HFFc6 (cell line): ENCODE measurements around the gene DYSF. TPM values are rescaled to one million over a fixed set of nuclear protein-coding genes. Genes with fewer than 3 reads are reported as not detected.

ENCODE experiments used
- DNase-seq: peaks from one replicate; pipeline ENCODE4 v3.0.0-alpha.2; 2018
- H3K27ac Mint-ChIP-seq: 2 replicates; pipeline ENCODE4 v1.8.0; 2020; ENCODE audit warnings: mild to moderate bottlenecking, mixed read lengths
- H3K27me3 Mint-ChIP-seq: 2 replicates; pipeline ENCODE4 v1.8.0; 2021; ENCODE audit warnings: mild to moderate bottlenecking, moderate library complexity, mixed read lengths; ENCODE audit not compliant: insufficient read depth
- H3K36me3 Mint-ChIP-seq: 2 replicates; pipeline ENCODE4 v1.8.0; 2021; ENCODE audit warnings: low read depth, mixed read lengths
- H3K4me1 Mint-ChIP-seq: 2 replicates; pipeline ENCODE4 v1.8.0; 2020; ENCODE audit warnings: low read depth, mixed read lengths
- H3K4me3 Mint-ChIP-seq: 2 replicates; pipeline ENCODE4 v1.8.0; 2020; ENCODE audit warnings: mild to moderate bottlenecking, moderate library complexity, mixed read lengths
- H3K9me3 Mint-ChIP-seq: 2 replicates; pipeline ENCODE4 v1.8.0; 2020; ENCODE audit warnings: mild to moderate bottlenecking, mixed read lengths
- total RNA-seq, 6 experiments: library from RNA; stranded (reverse); fragmentation: NEBNext Ultra II Directional; extraction: Animal tissue kit (Norgen Biotek cat#: 25700); gene quantifications; 2 replicates in 1 of 6; 3 replicates in 5 of 6; pipeline ENCODE4 v1.2.3, GENCODE V29; 2021
- TF ChIP-seq, protein P1 (sequence below): fragments of 200-600 bp; sonication (generic); IDR thresholded peaks from 2 replicates; pipeline ENCODE4 v1.5.0; 2021; ENCODE audit warnings: antibody characterized with exemption, mild to moderate bottlenecking

DYSF gene
- total RNA-seq, 6 experiments from 2014 or later: 0.07 to 0.57 (median 0.32) TPM

DNA sequence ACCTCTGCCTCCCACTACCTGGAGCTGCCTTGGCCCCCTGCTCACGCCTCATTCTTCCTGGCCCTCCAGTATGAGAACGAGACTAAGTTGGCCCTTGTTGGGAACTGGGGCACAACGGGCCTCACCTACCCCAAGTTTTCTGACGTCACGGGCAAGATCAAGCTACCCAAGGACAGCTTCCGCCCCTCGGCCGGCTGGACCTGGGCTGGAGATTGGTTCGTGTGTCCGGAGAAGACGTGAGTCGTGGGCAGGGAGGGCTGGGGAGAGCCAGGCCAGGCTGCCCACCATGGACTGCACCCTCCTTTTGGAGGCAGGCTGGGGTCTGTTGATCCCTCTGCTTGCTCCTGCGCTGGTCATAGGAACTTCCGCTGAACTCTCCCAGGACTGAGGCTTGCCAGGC, 114.7 kb downstream of the DYSF start:
- H3K27ac Mint-ChIP-seq: no peak overlapping the region
- no peaks in the 10 kb centered on the region for H3K36me3 Mint-ChIP-seq
- no peaks in the 10 kb centered on the region for H3K9me3 Mint-ChIP-seq
- H3K27me3 Mint-ChIP-seq: peaks cover 16% of the 10 kb centered on the region
- no peak for DNase-seq
- TF ChIP-seq, protein P1, sequence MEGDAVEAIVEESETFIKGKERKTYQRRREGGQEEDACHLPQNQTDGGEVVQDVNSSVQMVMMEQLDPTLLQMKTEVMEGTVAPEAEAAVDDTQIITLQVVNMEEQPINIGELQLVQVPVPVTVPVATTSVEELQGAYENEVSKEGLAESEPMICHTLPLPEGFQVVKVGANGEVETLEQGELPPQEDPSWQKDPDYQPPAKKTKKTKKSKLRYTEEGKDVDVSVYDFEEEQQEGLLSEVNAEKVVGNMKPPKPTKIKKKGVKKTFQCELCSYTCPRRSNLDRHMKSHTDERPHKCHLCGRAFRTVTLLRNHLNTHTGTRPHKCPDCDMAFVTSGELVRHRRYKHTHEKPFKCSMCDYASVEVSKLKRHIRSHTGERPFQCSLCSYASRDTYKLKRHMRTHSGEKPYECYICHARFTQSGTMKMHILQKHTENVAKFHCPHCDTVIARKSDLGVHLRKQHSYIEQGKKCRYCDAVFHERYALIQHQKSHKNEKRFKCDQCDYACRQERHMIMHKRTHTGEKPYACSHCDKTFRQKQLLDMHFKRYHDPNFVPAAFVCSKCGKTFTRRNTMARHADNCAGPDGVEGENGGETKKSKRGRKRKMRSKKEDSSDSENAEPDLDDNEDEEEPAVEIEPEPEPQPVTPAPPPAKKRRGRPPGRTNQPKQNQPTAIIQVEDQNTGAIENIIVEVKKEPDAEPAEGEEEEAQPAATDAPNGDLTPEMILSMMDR: no peak
- H3K4me3 Mint-ChIP-seq: no peak overlapping the region
- no peaks in the 10 kb centered on the region for H3K4me1 Mint-ChIP-seq

DNA sequence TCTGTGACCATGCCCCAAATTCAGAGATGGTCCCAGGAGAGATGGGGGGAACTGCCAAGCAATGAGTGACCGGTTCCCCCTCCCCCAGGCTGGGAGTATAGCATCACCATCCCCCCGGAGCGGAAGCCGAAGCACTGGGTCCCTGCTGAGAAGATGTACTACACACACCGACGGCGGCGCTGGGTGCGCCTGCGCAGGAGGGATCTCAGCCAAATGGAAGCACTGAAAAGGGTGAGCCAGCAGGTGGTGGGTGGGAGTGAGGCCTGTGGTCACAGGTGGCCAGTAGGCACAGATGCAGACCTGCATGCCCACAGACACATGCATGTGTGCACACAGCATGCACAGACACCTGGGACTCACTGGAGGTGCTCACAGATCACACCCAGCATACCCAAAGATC, 117.2 kb downstream of the DYSF start:
- TF ChIP-seq, protein P1: no peak
- H3K4me1 Mint-ChIP-seq: no peaks in the 10 kb centered on the region

DNA sequence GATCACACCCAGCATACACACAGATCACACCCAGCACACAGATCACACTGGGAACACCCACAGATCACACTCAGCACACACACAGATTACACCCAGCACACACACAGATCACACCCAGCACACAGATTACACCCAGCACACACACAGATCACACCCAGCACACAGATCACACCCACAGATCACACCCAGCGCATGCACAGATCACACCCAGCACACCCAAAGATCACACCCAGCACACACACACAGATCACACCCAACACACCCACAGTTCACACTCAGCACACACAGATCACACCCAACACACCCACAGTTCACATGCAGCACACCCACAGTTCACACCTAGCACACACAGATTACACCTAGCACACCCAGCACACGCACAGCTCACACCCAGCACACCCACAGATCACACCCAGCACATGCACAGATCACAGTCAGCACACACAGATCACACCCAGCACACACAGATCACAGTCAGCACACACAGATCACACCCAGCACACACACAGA, 117.6 kb downstream of the DYSF start:
- no peaks in the 10 kb centered on the region for H3K36me3 Mint-ChIP-seq
- TF ChIP-seq, protein P1: no peak
- H3K4me1 Mint-ChIP-seq: no peaks in the 10 kb centered on the region
- no peak for DNase-seq
- H3K27me3 Mint-ChIP-seq: peaks cover 26% of the 10 kb centered on the region
- H3K27ac Mint-ChIP-seq: no peak overlapping the region
- no peaks in the 10 kb centered on the region for H3K9me3 Mint-ChIP-seq
- H3K4me3 Mint-ChIP-seq: no peak overlapping the region

More for the DNA sequence above, 117.2 kb downstream of the DYSF start:
- H3K36me3 Mint-ChIP-seq: no peaks in the 10 kb centered on the region
- H3K4me3 Mint-ChIP-seq: no peak overlapping the region
- H3K9me3 Mint-ChIP-seq: no peaks in the 10 kb centered on the region
- H3K27ac Mint-ChIP-seq: no peak overlapping the region
- peaks cover 26% of the 10 kb centered on the region for H3K27me3 Mint-ChIP-seq
- DNase-seq: no peak

DNA sequence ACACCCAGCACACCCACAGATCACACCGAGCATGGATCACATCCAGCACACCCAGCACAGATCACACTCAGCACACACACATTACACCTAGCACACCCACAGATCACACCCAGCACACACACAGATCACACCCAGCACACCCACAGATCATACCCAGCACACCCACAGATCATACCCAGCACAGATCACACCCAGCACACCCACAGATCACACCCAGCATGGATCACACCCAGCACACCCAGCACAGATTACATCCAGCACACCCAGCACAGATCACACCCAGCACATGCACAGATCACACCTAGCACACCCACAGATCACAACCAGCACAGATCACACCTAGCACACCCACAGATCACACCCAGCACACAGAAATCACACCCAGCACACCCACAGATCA, 118.6 kb downstream of the DYSF start:
- no peaks in the 10 kb centered on the region for H3K36me3 Mint-ChIP-seq
- no peak overlapping the region for H3K27ac Mint-ChIP-seq
- H3K4me3 Mint-ChIP-seq: no peak overlapping the region
- TF ChIP-seq, protein P1: no peak
- H3K9me3 Mint-ChIP-seq: no peaks in the 10 kb centered on the region
- peaks cover 34% of the 10 kb centered on the region for H3K27me3 Mint-ChIP-seq
- H3K4me1 Mint-ChIP-seq: no peaks in the 10 kb centered on the region
- DNase-seq: no peak

DNA sequence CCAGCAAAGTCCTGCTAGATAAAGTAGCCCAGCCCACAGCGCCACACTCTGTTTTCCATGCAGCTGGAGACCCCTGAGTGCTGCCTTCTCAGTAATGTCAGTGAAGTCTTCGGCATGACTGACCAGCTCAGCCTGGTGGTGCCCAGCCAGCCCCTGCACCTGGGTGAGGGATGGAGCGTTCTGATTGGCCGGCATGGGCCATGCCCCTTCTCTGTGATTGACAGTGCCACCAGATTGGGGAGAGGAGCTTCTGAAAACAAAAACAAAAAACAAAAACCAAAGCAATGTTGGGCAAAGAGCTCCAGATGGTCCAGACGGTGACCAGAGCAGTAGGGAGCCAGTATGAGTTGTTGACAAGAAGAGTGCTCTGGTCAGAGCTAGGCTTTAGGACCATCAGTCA, 122.6 kb downstream of the DYSF start:
- TF ChIP-seq, protein P1: no peak
- Mint-ChIP-seq H3K4me3 (no peak overlapping the region), H3K36me3 (no peaks in the 10 kb centered on the region), H3K9me3 (no peaks in the 10 kb centered on the region), H3K4me1 (no peaks in the 10 kb centered on the region), H3K27ac (no peak overlapping the region), H3K27me3 (peaks cover 31% of the 10 kb centered on the region)
- DNase-seq: no peak

DNA sequence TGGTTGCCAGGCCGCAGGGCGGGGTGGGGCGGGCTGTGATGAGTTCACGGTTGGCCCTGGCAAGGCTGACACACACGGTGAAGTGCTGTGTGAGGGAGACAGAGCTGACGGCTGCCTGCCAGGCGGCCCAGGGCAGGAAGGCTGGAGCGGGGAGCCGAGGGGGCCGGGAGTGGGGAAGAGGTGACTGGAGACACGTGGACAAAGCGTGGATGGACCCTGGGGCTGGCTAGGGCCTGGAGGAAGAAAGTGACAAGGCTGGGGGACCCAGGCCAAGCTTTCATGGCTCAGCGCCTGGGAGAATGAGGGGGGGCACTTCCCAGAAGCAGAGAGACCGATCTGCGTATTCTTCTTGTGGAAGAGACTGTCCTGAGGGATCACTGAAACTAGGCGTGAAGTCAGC, 123.2 kb downstream of the DYSF start:
- Mint-ChIP-seq H3K9me3 (no peaks in the 10 kb centered on the region), H3K4me1 (no peaks in the 10 kb centered on the region), H3K36me3 (no peaks in the 10 kb centered on the region), H3K4me3 (no peak overlapping the region), H3K27ac (no peak overlapping the region), H3K27me3 (peaks cover 33% of the 10 kb centered on the region)
- TF ChIP-seq, protein P1: no peak
- DNase-seq: no peak
